ENCODE data around the gene NFAT5.
A peak's percentile ranks its signal among the peaks of the same experiment; 100 is the strongest.
"Not testable (repeated sequence)": the region's sequence is repeated elsewhere in the genome, so short reads cannot be mapped to it uniquely, and the experiment has no call there.

Gene NFAT5

DNA sequence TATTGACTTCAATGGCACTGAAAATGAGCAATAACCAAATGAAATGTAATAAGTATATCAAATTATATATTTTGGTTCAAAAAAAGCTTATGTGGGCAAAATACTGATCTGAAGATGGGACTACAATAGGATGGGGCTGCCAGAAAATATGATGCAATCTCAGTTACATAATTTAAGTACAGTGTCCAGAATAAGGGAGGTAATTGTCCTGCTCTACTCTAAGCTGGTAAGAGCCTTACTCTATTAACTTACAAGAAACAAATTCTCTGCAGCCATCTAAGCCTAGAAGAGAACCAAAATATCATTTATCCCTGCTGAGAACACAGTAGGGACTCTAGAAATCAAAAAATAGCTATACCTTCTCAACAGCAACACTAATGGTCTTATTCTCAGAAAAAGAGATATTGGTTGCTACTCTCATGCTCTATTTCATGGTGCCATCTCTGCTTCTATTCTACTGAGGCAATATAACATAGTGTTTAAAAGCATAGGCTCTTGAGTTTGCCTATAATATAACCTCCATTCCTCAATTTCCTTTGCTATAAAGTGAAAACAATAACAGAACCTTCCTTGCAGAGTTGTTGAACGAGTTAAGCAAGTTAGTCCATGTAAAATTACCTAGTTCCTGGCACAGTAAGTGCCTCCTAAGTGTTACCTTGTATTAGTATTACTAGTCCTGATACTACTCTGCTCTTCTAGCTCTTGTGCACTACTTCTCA, 140.6 kb downstream of the NFAT5 start:
- DNase-seq (ENCODE audit: low read depth in 2 of 2), result no peak

DNA sequence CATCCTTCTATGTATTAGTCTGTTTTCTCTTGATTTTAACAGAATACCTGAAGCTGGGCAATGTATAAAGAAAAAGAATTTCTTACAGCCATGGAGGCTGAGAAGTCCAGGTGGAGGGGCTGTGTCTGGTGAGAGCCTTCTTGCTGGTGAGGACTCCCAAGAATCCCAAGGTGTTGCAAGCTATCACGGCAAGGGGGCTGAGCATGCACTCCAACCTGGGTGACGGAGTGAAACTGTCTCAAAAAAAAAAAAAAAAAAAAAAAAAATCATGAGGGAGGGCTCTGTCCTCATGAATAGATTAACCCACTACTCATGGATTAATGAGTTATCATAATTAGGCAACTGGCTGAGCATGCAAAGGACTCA, 141.2 kb downstream of the NFAT5 start:
- DNase-seq (ENCODE audit: low read depth in 2 of 2), result no peak

DNA sequence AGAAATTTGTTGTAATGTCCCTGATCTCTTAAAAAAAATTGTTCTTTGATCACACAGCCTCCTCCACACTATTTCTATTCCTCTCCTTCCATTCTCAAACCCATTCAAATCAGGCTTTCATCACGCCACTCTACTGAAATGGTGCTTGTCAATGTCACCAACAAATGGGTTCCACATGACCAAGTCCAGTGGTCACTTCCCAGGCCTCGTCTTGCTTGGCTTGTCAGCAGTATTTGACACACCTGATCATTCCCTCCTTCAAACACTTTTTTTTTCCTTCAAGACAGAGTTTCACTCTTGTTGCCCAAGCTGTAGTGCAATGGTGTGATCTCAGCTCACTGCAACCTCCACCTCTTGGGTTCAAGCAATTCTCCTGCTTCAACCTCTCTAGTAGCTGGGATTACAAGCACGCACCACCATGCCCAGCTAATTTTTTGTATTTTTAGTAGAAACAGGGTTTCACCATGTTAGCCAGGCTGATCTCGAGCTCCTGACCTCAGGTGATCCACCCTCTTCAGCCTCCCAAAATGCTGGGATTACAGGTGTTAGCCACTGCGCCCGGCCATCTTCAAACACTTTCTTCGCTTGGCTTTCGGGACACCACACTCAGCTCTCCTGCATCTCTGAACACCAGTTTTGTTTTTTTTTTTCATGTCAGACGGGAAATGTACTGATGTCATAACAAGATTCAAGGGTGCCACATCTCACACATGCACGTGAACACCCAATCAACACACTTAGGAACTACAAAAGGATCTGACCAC, 142.3 kb downstream of the NFAT5 start:
- no peak for DNase-seq (ENCODE audit: low read depth in 2 of 2)

DNA sequence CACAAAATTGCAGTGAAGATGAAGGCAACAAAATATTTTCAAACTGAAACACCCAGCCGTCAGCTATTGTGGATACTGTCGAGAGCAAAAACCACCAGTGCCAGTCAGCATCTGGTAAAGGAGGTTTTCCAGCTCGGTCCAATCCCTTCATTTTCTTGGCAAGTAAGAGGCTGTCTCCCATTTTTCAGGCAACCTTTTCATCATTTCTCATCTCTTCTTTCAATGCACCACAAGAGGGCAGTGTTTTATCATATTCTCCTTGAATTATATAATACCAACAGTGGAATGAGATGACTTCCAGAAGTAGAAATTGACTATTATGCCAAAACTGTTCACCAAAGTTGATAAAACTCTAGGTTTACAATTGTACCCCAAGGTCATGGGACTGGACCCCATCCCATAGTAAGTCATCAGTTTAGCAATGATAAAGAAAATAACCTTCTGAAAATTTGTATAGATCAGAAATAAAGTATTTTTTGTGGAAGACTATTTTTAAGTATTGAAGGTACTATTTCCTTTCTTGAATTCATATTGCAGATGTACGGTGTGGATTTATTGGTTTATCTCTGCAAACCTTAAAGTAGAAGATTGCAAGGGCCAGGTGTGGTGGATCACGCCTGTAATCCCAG, 143.8 kb downstream of the NFAT5 start:
- DNase-seq (ENCODE audit: low read depth in 2 of 2), result no peak

GRCh38 chr16:69711115-69711740, 145.5 kb downstream of the NFAT5 start:
- no peak for DNase-seq (ENCODE audit: low read depth in 2 of 2)

GRCh38 chr16:69712277-69712676, 146.5 kb downstream of the NFAT5 start:
- DNase-seq (ENCODE audit: low read depth in 2 of 2), result no peak

DNA sequence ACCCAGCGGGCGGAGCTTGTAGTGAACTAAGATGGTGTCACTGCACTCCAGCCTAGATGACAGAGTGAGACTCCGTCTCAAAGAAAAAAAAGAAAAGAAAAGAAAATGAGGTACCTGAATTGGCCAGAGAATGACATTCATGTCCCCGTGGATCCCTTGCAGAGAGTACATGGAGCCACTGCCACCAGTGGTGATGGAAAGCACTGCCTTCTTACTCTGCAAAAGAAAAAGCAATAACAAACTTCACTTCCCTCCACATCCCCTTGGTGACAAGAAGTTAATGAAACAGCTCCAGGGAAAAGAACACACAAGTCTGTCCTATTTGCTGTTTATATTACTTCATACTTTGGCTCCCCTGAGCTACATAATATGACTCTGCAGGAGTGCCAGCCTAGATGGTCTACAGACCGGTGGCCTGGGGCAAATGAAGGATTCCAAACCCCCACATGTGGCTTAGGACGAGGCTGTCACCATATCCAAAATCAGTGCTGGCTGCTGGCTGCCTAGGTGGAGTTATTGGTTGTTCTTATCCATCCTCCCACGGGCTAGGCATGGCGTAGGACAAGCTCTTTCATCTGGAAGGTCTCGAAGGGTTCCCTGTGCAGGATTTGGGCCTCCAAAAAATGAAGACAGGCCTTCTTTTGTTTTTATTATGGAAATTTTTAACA, 147.3 kb downstream of the NFAT5 start:
- no peak for DNase-seq (ENCODE audit: low read depth in 2 of 2)

DNA sequence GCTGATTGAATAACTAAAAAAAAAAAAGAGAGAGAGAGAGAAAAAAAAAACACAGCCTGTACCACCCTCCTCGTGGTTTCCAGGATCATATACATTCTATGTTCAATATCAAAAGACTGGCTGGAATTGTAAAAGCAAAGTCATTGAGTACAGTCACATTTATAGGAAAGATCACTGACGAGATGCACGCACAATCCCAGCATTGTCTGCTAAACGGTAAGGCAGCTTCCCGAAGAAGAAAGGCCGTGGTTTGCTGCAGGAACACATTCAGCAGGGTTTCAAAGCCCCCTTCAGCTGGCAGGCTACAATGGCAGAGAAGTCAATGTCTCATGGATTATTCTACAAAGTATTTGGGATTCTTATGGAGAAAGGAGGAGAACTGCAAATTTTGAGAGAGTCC, 151.3 kb downstream of the NFAT5 start:
- DNase-seq (ENCODE audit: low read depth in 2 of 2), result no peak

GRCh38 chr16:69718111-69718764, 152.5 kb downstream of the NFAT5 start:
- DNase-seq (ENCODE audit: low read depth in 2 of 2), result no peak

DNA sequence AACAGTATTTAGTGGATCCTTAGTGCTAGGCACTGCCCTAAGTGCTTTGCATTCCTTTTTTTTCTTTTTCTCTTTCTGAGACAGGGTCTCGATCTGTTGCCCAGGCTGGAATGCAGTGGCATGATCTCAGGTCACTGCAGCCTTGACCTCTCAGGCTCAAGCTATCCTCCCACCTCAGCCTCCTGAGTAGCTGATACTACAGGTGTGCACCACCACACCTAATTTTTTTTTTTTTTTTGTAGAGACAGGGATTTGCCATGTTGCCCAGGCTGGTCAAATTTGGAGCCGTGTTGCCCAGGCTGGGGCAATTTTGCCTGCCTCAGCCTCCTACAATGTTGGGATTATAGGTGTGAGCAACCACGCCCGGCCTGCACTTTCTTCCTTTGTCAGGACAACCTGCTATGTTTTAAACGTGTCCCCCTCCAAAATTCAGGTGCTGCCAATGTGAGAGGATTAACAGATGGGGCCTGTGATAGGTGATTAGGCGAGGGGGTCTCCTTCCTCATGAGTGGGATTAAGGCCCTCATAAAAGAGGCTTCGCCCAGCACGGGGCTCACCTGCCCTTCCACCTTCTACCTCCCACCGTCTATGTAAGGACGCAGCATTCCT, 155.2 kb downstream of the NFAT5 start:
- DNase-seq (ENCODE audit: low read depth in 2 of 2), result no peak

DNA sequence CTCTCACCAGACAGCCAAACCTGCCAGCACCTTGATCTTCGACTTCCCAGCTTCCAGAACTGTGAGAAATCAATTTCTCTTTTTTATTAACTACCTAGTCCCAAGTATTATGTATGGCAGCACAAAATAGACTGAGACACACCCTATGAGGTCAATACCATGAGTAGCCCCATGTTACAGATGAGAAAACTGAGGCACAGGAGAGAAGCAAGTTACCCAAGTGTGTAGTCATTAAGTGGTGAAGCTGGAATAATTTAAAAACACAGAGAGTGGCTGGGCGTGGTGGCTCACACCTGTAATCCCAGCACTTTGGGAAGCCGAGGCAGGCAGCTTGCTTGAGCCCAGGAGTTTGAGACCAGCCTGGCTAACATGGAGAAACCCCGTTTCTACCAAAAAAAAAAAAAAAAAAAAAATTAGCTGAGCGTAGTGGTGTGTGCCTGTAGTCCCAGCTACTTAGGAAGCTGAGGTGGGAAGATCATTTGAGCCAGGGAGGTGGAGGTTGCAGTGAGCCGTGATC, 155.7 kb downstream of the NFAT5 start:
- no peak for DNase-seq (ENCODE audit: low read depth in 2 of 2)

GRCh38 chr16:69724414-69724873, 158.7 kb downstream of the NFAT5 start:
- no peak for DNase-seq (ENCODE audit: low read depth in 2 of 2)

- DNase-seq (ENCODE audit: low read depth in 2 of 2), result no peak
Measured at GRCh38 chr16:69724981-69725479, 159.3 kb downstream of the NFAT5 start.

GRCh38 chr16:69725480-69726312, 159.9 kb downstream of the NFAT5 start:
- no peak for DNase-seq (ENCODE audit: low read depth in 2 of 2)

- DNase-seq (ENCODE audit: low read depth in 2 of 2), result peak; percentile 70 to 77
Measured at GRCh38 chr16:69726313-69727060, 160.7 kb downstream of the NFAT5 start, which contains the start of gene NQO1. NQO1 (minus strand) TSS chr16:69726560; CDS start chr16:69726439, 121 bp downstream.

DNA sequence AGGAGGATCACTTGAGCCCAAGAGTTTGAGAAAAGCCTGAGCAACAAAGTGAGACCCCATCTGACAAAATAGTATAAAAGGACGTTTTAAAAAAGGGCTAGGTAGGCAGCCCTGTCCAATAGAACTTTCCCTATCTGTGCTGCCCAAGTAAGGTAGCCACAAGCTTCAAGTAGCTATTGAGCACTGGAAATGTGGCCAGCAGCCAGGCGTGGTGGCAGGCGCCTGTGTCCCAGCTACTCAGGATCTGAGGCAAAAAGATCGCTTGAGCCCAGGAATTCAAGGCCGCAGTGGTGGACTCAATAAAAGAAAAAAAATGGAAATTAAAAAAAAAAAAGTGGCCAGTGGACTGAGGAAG, 162.1 kb downstream of the NFAT5 start:
- DNase-seq (ENCODE audit: low read depth in 2 of 2), result no peak

GRCh38 chr16:69729030-69729429, 163.3 kb downstream of the NFAT5 start:
- not testable (repeated sequence) for DNase-seq (ENCODE audit: low read depth in 2 of 2)

DNA sequence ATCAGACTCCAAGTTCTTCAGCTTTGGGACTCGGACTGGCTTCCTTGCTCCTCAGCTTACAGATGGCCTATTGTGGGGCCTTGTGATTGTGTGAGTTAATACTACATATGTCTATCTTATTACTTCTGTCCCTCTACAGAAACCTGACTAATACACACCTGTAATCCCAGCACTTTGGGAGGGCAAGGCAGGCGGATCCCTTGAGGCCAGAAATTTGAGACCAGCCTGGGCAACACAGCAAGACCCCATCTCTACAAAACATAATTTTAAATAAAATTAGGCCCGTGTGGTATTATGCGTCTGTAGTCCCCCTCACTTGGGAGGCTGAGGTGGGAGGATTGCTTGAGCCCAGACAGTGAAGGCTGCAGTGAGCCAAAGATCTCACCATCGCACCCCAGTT, 165.5 kb downstream of the NFAT5 start:
- DNase-seq (ENCODE audit: low read depth in 2 of 2), result not testable (repeated sequence)

GRCh38 chr16:69732101-69732500, 166.3 kb downstream of the NFAT5 start:
- no peak for DNase-seq (ENCODE audit: low read depth in 2 of 2)
